ENCODE measurements around the gene GMIP.
"Not testable (repeated sequence)": the region's sequence is repeated elsewhere in the genome, so short reads cannot be mapped to it uniquely, and the experiment has no call there.

Gene GMIP

GRCh38 chr19:19643158-19644053 is at the start of gene GMIP:
Gene GMIP (minus strand): TSS chr19:19643657. CDS start chr19:19643529, 128 bp downstream.
- FAIRE-seq: no peak

- no peak for FAIRE-seq
Measured at GRCh38 chr19:19691683-19692082, 48.2 kb upstream of the GMIP start.

GRCh38 chr19:19689023-19689422 is 45.6 kb upstream of the GMIP start:
- FAIRE-seq: not testable (repeated sequence)

- FAIRE-seq: no peak
Measured at GRCh38 chr19:19687090-19687489, 43.6 kb upstream of the GMIP start.

- no peak for FAIRE-seq
Measured at GRCh38 chr19:19686580-19686979, 43.1 kb upstream of the GMIP start.

GRCh38 chr19:19686119-19686518 is 42.7 kb upstream of the GMIP start:
- FAIRE-seq: not testable (repeated sequence)

GRCh38 chr19:19679176-19680073 is 36.0 kb upstream of the GMIP start:
- no peak for FAIRE-seq

- FAIRE-seq: no peak
Measured at GRCh38 chr19:19677579-19677978, 34.1 kb upstream of the GMIP start.

GRCh38 chr19:19674315-19674714 is 30.9 kb upstream of the GMIP start:
- FAIRE-seq: no peak

GRCh38 chr19:19672816-19673215 is 29.4 kb upstream of the GMIP start:
- no peak for FAIRE-seq

GRCh38 chr19:19670070-19670551 is 26.7 kb upstream of the GMIP start:
- no peak for FAIRE-seq

GRCh38 chr19:19668230-19669012 is 25.0 kb upstream of the GMIP start, which contains the start of gene ZNF101:
Gene ZNF101 (plus strand): TSS chr19:19668839. CDS start chr19:19668964, 125 bp downstream.
- peak; percentile 94 for FAIRE-seq

- FAIRE-seq: not testable (repeated sequence)
Measured at GRCh38 chr19:19665420-19665948, 22.0 kb upstream of the GMIP start.

GRCh38 chr19:19663256-19664120 is 20.0 kb upstream of the GMIP start, which contains the start of gene ATP13A1:
Gene ATP13A1 (minus strand): TSS chr19:19663676. CDS start chr19:19663666, 10 bp downstream.
- FAIRE-seq: peak; percentile 91

- FAIRE-seq: no peak
Measured at GRCh38 chr19:19662871-19663255, 19.4 kb upstream of the GMIP start.

- FAIRE-seq: no peak
Measured at GRCh38 chr19:19662344-19662743, 18.9 kb upstream of the GMIP start.

- no peak for FAIRE-seq
Measured at GRCh38 chr19:19661675-19662251, 18.3 kb upstream of the GMIP start.

GRCh38 chr19:19661141-19661674 is 17.8 kb upstream of the GMIP start:
- FAIRE-seq: no peak

- no peak for FAIRE-seq
Measured at GRCh38 chr19:19659646-19660245, 16.3 kb upstream of the GMIP start.

- FAIRE-seq: no peak
Measured at GRCh38 chr19:19657397-19657783, 13.9 kb upstream of the GMIP start.

All from G401.6 (cell line).